Measurements from ENCODE around the gene NFATC2IP.
"Not testable (repeated sequence)": the region's sequence is repeated elsewhere in the genome, so short reads cannot be mapped to it uniquely, and the experiment has no call there.

The NFATC2IP gene

DNA sequence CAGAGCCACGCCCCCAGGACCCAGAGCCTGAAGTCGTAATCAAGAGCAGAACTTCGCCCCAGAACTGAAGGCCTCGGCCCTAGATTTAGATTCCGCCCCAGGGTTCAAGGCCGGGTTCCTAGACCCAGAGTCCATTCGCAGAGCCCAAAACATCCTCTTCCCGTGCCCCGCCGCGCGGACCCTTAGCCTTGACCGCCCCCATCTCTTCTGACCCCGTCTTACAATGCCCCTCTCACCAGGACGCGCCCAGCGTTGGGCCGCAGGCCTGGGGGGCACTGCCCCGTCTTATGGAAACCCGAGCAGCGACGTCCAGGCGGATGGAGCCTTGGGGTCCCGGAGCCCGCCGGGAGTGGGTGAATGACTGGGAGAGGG lies 14.0 kb upstream of the NFATC2IP start:
- POLR2A ChIA-PET, result interaction anchor here (0.5 to 1.0 kb wide), 3 partner anchors 11 to 729 kb away, joined by 3 to 5 read pairs (median 3); partner anchors contain the start of gene RABEP2
- no peak for TF ChIP-seq CTCF (IDR thresholded peaks at IDR 0.05; ENCODE audit: control extremely low read depth, extremely low read depth, low read depth, missing control alignments)
- CTCF ChIA-PET, result interaction anchor here (0.9 to 12.7 kb wide), 4 partner anchors 7 to 37 kb away, joined by 3 to 139 read pairs (median 4); no protein-coding TSS in a partner anchor
- DNase-seq (ENCODE audit: extremely low spot score), result no peak

DNA sequence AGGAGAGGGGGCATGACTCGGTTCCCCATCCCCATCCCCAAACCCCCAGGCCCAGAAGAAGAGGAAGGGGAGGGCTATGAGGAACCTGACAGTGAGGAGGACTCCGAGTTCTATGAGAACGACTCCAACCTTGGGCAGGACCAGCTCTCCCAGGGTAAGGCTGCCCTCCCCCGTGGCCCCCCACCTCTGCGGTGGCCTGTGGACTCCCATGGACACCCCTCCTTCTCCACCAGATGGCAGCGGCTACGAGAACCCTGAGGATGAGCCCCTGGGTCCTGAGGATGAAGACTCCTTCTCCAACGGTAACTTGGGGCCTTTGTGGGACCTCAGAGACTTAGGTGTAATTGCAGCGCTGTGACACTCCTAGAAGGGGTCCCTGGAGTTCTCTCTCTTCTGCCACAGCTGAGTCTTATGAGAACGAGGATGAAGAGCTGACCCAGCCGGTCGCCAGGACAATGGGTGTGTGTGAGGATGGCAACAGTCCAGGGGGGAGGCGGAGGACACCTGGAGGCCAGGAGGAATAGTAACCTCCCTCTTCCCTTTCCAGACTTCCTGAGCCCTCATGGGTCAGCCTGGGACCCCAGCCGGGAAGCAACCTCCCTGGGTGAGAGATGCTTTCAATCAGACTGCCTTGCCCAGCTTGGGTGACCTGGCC lies 13.4 kb upstream of the NFATC2IP start:
- CTCF ChIA-PET, result interaction anchor here (1.1 to 12.7 kb wide), 3 partner anchors 6 to 90 kb away, joined by 3 to 139 read pairs (median 3); no protein-coding TSS in a partner anchor

DNA sequence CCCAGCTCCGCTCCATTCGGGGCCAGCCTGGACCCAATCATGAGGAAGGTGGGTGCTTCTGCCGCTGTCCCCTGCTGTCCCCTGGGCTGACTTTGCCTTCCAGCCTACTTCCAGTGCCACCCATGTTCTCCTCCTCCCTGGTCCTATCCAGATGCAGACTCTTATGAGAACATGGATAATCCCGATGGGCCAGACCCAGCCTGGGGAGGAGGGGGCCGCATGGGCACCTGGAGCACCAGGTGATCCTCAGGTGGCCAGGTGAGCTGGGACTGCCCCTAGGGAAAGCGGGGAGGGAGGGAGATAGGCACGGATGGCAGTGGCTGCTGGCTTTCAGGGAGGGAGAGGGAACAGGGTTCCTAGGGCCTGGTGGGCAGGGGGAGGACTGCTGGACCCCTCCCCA lies 12.0 kb upstream of the NFATC2IP start:
- ChIA-PET CTCF (interaction anchor here (1.1 kb wide), 1 partner anchor 92 kb away, joined by 3 read pairs; no protein-coding TSS in a partner anchor), POLR2A (no interaction called here)
- no peak for TF ChIP-seq CTCF (IDR thresholded peaks at IDR 0.05; ENCODE audit: control extremely low read depth, extremely low read depth, low read depth, missing control alignments)
- no peak for DNase-seq (ENCODE audit: extremely low spot score)

More for the DNA sequence above, 13.4 kb upstream of the NFATC2IP start:
- no peak for TF ChIP-seq CTCF (IDR thresholded peaks at IDR 0.05; ENCODE audit: control extremely low read depth, extremely low read depth, low read depth, missing control alignments)
- POLR2A ChIA-PET, result no interaction called here
- no peak for DNase-seq (ENCODE audit: extremely low spot score)

GRCh38 chr16:28939825-28940224 lies 10.9 kb upstream of the NFATC2IP start:
- CTCF ChIA-PET; DNase-seq (ENCODE audit: extremely low spot score): not testable (repeated sequence)
- POLR2A ChIA-PET, result interaction anchor here (0.7 kb wide), 1 partner anchor 94 kb away, joined by 3 read pairs; the partner anchor contains the start of gene TUFM

DNA sequence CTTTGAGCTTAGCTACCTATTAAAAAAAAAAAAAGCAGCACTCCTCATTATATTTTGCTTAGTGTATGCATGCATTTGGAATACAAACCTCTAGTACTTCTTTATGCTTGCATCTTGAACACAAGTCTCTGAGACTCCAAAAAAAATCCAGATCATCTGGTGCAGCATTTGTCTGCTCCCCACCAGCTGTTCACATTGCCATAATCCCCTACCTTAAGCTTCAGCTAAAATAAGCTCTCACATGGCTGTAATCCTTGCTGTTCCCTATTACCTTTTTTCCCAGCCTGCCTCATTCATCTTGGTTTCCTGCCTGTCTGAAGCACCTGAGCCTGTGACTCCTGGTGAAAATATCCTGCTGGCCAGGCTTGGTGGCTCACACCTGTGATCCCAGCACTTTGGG lies 7.5 kb upstream of the NFATC2IP start:
- ChIA-PET POLR2A (interaction anchor here (0.6 to 0.7 kb wide), 2 partner anchors 31 to 333 kb away, joined by 3 to 5 read pairs; partner anchors contain the start of gene SULT1A1), CTCF (interaction anchor here (1.7 to 7.5 kb wide), 4 partner anchors 12 to 98 kb away, joined by 5 to 139 read pairs (median 59); partner anchors contain the start of genes CD19 and TUFM)
- TF ChIP-seq CTCF (IDR thresholded peaks at IDR 0.05; ENCODE audit: control extremely low read depth, extremely low read depth, low read depth, missing control alignments), result no peak
- no peak for DNase-seq (ENCODE audit: extremely low spot score)

- CTCF ChIA-PET, result interaction anchor here (0.9 to 7.5 kb wide), 8 partner anchors 11 to 102 kb away, joined by 3 to 65 read pairs (median 4); partner anchors contain the start of genes CD19 and TUFM
Observed at GRCh38 chr16:28946681-28947080, 4.1 kb upstream of the NFATC2IP start.

More at GRCh38 chr16:28946681-28947080, 4.1 kb upstream of the NFATC2IP start:
- POLR2A ChIA-PET, result no interaction called here
- no peak for DNase-seq (ENCODE audit: extremely low spot score)
- no peak for TF ChIP-seq CTCF (IDR thresholded peaks at IDR 0.05; ENCODE audit: control extremely low read depth, extremely low read depth, low read depth, missing control alignments)

Data from GM10248 (cell line).